ENCODE results near the gene CHAD. TPM values are rescaled to one million over a fixed set of nuclear protein-coding genes. Genes with fewer than 3 reads are reported as not detected.

Gene CHAD
- total RNA-seq, 4 donors from 2014 or later: 3.2 to 8.2 (median 7.2) TPM

DNA sequence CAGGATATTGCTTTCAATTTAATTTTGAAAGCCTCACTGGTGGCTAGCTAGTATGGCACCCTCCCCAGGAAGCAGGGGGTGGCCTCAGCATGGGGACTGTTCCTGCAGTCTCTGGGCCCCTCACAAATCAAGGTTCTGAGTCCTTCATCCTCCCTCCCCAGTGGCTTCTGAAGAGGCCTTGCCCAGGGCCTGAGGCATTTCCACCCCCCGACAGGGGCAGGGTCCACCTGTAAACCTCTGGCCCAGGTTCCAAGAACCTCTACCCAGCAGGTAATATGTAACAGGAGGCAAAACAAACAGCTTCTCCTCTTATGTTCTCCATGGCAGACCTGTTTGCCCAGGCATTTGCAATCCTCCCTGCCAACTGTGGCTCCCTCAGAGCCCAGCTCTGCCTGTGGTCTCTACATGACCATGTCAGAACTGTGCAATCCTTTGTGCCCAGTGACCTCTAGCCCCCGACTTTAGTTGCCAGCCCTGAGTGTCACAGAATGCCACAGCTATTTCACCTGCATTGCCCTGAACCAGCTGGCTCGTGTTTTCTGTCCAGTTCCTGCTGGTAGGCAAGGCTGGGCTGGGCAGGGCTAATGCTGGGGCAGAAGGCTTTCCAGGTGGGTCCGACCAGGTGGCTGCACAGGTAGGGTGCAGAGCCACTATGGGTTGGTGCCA is 28.4 kb downstream of the CHAD start:
- intact Hi-C loops (cut with DNase I; ENCODE audit: low total_unique reads): no loop called here
- 69 to 73% methylated on average over 4 of the region's 4 CpGs for WGBS, 2 donors
- no peak for TF ChIP-seq POLR2A (IDR thresholded peaks at IDR 0.05)
- TF ChIP-seq, protein P1, sequence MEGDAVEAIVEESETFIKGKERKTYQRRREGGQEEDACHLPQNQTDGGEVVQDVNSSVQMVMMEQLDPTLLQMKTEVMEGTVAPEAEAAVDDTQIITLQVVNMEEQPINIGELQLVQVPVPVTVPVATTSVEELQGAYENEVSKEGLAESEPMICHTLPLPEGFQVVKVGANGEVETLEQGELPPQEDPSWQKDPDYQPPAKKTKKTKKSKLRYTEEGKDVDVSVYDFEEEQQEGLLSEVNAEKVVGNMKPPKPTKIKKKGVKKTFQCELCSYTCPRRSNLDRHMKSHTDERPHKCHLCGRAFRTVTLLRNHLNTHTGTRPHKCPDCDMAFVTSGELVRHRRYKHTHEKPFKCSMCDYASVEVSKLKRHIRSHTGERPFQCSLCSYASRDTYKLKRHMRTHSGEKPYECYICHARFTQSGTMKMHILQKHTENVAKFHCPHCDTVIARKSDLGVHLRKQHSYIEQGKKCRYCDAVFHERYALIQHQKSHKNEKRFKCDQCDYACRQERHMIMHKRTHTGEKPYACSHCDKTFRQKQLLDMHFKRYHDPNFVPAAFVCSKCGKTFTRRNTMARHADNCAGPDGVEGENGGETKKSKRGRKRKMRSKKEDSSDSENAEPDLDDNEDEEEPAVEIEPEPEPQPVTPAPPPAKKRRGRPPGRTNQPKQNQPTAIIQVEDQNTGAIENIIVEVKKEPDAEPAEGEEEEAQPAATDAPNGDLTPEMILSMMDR (IDR thresholded peaks at IDR 0.05): no peak
- DNase-seq (ENCODE audit: low spot score in 2 of 2): no peak
- no peak overlapping the region for H3K4me3 ChIP-seq (ENCODE audit: low read depth, poor library complexity, severe bottlenecking)

DNA sequence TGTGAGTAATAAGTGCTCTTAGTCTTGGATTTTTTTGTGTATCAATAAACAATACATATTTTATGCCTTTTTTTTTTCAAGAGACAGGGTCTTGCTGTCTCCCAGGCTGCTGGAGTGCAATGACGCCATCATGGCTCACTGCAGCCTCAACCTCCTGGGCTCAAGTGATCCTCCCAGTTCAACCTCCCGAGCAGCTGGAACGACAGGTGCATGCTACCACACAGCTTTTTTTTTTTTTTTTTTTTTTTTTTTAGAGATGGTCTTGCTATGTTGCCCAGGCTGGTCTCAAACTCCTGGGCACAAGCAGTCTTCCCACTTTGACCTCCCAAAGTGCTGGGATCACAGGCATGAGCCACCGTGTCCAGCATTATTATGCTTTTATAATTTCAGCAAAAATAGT is 29.7 kb downstream of the CHAD start:
- intact Hi-C loops (cut with DNase I; ENCODE audit: low total_unique reads): no loop called here
- no peak for DNase-seq (ENCODE audit: low spot score in 2 of 2)
- no peak overlapping the region for H3K4me3 ChIP-seq (ENCODE audit: low read depth, poor library complexity, severe bottlenecking)
- 91 to 93% methylated on average over 4 of the region's 4 CpGs for WGBS, 2 donors
- no peak for TF ChIP-seq POLR2A (IDR thresholded peaks at IDR 0.05)
- TF ChIP-seq, protein P1 (IDR thresholded peaks at IDR 0.05): no peak

DNA sequence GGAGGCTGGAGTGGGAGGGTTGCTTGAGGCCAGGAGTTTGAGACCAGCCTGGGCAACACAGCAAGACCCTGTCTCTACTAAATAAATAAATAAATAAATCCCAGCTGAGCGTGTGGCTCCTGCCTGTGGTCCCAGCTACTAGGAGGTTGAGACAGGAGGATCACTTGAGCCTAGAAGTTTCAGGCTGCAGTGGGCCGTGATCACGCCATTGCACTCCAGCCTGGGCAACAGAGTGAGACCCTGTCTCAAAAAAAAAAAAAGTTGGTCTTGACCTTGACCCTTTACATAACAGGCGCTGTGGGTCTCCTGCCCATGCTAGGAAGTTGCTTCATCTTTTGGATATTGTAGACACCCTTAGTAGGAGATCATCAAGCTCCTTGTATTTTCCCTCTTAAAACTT is 31.3 kb downstream of the CHAD start:
- TF ChIP-seq, protein P1 (IDR thresholded peaks at IDR 0.05): no peak
- no peak for TF ChIP-seq POLR2A (IDR thresholded peaks at IDR 0.05)
- intact Hi-C loops (cut with DNase I; ENCODE audit: low total_unique reads): no loop called here
- WGBS, 2 donors: 97 to 98% methylated on average over 4 of the region's 4 CpGs
- H3K4me3 ChIP-seq (ENCODE audit: low read depth, poor library complexity, severe bottlenecking): no peak overlapping the region
- DNase-seq (ENCODE audit: low spot score in 2 of 2): no peak

DNA sequence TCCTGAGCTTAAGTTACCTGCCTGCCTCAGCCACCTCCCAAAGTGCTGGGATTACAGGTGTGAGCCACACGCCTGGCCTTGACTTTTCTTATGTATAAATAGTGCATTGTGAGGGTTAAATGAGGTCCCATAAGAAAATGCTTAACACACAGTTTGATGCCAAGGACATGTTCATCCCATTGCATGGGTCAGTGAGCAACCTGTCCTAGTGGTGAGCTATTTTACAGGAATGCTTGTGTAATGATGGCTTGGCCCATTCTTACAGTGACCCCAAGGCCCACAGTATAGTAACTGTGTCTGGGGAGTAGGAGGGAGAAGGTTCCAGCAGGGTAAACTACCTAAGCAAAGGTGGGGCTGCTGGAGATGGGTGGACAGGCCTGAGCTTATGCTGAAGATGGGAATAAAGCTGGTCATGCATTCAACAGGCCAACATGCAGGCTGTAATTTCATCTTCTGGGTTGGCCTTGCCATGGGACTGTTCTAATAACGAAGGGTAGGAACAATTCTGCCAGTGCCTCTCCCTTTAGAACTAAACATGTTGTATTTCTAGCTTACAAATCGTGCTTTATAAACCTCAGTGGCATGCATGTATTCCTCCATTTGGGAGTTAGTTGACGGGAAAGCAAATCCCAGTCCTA is 36.4 kb downstream of the CHAD start:
- intact Hi-C loops (cut with DNase I; ENCODE audit: low total_unique reads): no loop called here
- WGBS, 2 donors: 88 to 93% methylated on average over 4 of the region's 4 CpGs
- H3K4me3 ChIP-seq (ENCODE audit: low read depth, poor library complexity, severe bottlenecking): no peak overlapping the region
- TF ChIP-seq, protein P1 (IDR thresholded peaks at IDR 0.05): no peak
- TF ChIP-seq POLR2A (IDR thresholded peaks at IDR 0.05): no peak
- no peak for DNase-seq (ENCODE audit: low spot score in 2 of 2)

DNA sequence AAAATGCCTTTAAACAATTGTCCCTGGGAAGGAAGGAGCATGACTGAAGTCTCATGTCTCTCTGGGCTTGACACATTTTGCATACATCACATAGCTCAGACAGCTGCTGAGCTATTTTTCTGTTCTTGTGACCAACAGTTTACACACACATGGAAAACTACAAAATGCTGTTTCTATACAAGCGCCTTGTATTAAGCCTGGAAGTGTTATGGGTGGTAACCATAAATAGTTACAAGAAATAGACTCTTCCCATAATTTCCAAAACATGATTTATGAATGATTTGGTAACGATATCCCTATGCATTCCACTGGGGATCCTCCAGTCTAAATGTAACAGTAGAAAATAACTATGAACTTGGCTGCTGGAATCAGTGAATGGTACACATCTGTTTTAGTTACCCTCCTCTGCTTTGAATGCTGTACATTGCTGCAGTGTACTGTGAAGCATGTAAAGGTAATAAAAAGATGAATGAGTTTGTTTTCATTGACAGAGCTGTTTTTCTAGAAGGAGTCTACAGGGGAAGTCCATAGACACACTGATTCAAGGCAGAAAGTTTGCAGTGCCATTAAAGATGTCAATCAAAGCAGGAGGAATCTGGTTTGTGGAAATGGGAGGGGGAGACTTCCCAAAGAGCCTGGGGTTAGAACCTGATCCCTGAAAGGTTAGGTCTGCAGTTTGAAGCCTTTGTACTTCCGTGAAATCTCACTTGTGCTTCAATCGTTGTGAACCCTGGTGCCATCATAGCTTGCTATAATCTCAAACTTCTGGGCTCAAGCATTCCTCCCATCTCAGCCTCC is 37.7 kb downstream of the CHAD start:
- H3K4me3 ChIP-seq (ENCODE audit: low read depth, poor library complexity, severe bottlenecking): no peak overlapping the region
- no peak for TF ChIP-seq POLR2A (IDR thresholded peaks at IDR 0.05)
- TF ChIP-seq, protein P1 (IDR thresholded peaks at IDR 0.05): no peak
- intact Hi-C loops (cut with DNase I; ENCODE audit: low total_unique reads): no loop called here
- no peak for DNase-seq (ENCODE audit: low spot score in 2 of 2)
- WGBS, 2 donors: 39 to 47% methylated on average over 4 of the region's 4 CpGs

Measured in lower leg skin (tissue), 4 donors.